HT-29 (cell line): Measurements from ENCODE around the gene CEACAM8. TPM values are rescaled to one million over a fixed set of nuclear protein-coding genes. Genes with fewer than 3 reads are reported as not detected.
"Not testable (repeated sequence)": the region's sequence is repeated elsewhere in the genome, so short reads cannot be mapped to it uniquely, and the experiment has no call there.

Experiments
- DNase-seq: peaks from one replicate; pipeline ENCODE4 v3.0.0-alpha.2; 2015; ENCODE audit warnings: low spot score
- total RNA-seq: library from RNA; depleted of rRNA; stranded (reverse); fragments of >200 nt; shearing (Covaris generic); gene quantifications from 2 replicates; pipeline ENCODE4 v1.2.3, GENCODE V29; 2014

Gene CEACAM8
- total RNA-seq, 1 experiment from 2014 or later = not detected

DNA sequence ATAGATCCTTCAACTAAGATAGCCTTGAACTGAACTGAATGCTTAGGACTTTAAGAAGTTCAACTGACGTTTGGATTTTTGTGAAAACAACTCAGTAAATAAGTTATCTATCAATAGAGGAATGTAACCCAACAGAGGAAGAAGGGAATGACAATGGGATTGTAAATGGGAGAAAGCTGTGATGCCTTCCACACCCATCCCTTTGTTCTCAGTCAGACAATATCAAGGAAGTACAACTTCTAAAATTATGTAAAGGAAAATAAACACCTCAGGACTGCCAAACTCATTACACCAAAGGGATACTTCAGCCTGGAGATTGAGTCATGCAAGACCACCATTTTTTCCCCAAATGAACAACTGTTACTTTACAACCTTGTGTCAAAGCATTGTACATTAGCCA lies 21.1 kb downstream of the CEACAM8 start:
- DNase-seq = no peak

DNA sequence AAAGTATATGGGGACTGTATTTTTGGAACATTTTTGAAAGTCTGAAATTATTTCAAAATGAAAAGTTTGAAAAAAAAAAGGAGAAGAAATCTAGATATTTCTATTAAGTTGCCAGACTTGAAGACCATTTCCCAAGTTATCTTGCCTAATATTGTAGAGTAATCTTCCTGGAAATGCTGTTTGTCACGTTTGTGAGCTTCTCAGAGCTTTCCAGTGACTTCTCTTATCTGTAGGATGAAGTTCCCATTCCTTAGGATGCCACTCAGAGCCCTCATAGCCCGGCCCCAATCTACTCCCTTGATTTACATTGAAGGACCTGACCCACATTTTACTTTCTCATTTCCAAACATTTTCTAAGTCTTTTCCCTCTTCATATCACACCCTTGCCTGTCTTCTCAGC lies 23.6 kb downstream of the CEACAM8 start:
- no peak for DNase-seq

DNA sequence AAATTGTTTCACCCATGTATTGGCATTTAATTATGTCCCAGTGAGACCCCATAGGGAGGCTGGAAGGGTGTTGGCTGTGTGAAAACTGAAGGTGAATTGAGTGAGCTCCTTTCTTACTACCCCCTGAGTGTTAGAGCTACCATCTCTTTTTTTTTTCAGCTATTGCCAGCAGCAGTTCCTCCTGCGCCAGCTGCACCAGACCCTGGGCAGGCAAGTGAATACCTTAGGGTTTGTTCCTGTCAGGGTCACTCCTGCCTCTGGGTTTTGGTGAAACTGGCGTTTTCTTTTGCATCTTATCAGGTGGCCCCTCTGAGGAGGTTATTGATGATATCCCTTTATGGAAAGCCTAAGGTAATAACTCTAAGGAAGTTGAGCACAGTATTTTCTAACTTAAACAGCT lies 25.5 kb downstream of the CEACAM8 start:
- no peak for DNase-seq

DNA sequence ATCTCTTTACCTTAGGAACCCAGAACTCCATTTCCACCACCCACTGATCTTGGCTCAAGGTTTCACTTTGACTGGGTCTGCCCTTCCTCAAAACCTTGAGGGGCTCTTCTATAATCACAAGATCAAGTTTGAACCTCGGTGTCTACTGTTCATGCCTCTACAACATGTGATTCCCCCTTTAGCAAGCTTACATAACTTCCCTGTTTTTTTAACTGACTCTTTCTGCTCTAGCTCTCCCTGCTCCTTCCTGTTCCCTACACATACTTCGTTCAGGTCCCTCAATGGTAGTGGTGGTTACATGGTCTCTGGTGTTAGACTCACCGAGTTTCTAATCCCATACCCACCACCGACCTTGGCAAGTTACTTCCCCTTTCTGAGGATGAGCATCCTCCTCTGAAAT lies 26.7 kb downstream of the CEACAM8 start:
- no peak for DNase-seq

DNA sequence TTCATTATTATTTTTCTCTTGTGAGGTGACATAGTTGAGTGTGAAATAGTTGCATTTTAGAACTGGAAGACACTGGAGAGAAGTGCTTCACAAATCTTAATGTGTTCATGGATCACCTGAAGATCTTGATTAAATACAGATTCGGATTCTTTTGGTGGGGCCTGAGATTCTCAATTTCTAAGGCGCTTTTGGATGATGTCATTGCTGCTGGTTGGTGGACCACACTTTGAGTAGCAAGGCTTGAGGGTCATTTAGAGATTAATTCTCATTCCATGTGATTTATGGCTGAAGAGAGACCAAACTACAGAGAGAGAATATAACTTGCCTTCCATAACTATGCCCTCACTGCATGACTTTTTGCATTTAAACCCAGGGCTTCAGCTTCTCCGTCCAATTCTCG lies 27.2 kb downstream of the CEACAM8 start:
- DNase-seq = no peak

DNA sequence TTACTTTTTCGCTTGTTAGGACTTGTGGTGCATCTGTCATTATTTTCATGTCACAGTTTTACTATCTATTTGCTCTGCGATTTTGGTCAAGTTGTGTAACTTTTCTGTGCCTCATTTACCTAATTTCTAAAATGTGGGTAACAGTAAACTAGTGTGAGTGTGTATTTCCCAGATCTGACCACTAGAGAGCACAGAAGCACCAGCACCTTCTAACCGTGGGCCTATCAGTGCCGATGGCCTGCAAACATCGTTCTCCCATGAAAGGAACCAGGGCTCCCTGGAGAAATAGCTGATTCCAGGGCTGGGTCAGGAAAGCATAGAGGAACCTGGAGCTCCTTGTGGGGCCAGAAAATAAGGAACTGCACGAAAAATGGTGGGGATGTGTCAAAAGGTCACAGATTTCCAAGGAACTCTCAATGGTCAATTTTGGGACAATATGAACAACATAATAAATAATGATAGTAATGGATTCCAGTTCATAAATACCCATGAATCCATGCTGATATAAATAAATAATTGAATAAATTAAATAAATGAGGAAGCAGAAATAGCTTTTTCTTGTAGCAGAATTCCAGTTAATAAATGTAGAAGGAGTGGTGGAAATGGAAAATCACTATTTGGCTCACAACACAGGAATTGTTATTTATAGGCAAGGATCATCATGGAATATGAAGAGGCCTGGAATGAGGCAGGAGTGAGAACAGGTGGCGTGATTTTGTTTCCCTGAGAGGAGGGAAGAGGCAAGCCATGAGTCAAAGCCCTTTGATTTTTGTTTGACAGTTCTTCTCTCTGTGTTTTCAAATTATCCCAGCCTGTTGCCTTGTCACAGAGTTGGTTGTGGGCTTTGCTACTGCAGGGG lies 31.1 kb downstream of the CEACAM8 start:
- DNase-seq = peak; percentile 78

DNA sequence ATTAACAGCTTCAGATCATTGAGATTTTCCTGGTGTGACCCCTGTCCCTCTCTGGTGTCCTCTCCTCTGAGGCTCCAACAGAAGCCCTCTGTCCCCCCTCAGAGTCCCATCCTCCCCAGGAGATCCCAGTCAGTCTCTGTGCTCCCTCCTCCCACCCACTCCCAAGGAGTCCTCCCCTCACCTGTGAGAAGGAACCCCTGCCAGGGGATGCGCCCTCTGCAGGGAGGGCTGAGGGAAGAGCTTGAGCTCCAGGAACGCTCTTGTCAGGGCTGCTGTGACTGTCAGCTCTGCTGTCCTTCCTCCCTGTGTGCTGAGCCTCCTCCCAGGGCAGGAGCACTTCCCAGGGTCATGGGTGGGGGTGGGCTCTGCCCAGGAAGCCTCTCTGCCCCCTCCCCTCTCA lies 33.2 kb downstream of the CEACAM8 start:
- no peak for DNase-seq

DNA sequence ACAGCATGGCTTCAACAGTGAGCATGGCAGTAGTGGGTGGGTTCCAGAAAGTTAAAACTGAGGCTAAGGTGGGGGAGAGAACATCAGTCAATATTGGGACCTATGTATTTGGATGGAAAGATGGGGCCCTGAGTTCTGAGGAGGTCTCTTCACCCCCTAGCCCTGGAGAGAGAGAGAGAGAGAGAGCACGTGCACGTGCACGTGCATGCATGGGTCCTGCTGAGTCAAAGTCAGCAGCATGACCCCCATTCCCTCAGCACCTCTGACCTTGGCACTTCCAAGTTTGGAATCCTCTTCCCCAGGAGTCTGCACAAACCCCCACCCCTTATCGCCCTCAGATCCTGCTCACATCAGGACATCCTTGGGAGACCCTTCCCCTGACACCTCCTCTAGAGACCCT lies 34.0 kb downstream of the CEACAM8 start:
- DNase-seq = no peak

DNA sequence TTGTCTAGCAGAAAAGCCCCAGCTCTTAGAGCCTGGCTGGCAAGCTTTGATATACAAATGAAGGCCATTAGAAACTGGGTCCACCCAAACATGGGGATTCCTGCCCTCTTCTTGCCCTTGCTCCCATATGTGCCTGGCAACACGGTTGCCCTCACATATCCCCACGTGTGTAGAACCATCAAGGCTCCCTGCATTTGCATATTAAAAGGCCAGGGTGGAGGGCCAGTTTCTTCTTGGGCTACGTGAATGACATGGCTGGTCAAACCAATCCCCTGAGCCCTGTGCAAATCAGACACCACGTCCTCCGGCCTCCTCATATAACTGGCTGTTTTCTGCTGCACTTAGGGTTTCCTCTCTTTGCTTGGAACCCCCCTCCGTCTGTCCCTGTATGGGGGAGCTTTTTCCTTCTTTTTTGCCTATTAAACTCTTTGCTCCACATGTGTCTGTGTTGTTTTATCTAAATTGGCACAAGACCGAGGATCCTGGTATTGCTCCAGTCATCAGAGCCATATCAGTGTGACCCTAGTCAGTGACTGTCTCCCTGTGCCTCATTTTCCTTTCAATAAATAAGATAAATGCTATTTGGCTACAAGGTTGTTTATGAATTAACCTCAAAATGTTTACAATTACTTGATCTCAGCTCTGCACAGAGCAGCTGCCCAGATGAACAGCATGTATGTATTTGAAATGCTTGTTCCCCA lies 36.1 kb downstream of the CEACAM8 start:
- no peak for DNase-seq

DNA sequence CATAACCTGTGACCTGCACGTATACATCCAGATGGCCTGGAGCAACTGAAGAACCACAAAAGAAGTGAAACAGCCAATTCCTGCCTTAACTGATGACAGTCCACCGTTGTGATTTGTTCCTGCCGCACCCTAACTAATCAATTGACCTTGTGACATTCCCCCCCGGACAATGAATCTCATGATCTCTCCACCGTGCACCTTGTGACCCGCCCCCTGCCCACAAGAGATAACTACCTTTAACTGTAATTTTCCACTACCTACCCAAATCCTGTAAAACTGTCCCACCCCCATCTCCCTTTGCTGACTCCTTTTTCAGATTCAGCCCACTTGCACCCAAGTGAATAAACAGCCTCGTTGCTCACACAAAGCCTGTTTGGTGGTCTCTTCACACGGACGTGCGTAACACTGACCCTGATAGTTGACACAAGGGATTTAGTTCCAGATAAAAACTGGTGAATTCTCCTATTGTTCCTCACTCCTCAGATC lies 37.3 kb downstream of the CEACAM8 start:
- not testable (repeated sequence) for DNase-seq

DNA sequence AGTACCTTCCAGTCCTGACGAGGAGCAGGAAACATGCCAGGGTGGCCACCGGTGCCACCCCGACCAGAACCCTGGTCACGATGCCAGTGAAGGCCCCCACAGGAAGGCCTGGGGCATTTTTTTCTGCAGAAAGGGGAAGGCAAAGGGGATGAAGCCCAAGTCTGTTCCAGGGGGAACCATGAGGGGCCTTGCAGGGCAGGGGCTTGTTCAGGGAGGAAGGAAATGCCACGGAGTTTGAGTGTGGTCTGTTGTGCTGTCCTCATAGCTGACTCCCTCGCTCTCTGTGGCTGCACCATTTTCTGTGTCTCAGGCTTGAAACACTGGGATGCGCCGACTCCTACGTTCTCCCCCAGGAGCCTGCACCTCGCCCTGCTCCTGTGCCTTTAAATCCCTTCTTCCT lies 38.9 kb downstream of the CEACAM8 start:
- no peak for DNase-seq

DNA sequence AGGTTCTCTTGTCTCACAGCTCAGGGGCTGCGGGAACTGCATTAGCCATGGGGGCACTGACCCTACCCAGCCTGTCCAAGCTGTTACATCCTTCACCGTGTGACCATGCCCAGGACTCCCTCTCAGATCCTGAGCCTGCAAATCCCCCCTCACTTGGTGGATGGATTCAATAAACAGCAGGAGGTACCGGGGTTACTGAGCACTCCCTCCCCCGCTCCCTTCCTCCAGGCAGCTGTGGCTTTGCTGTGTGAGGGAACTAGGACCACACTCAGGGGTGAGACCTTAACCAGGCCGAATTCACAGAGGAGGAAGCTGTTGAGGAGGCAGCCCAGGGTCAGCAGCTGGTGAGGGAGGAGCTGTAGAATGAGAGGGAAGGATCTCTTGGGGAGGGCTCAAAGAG lies 39.4 kb downstream of the CEACAM8 start:
- no peak for DNase-seq

DNA sequence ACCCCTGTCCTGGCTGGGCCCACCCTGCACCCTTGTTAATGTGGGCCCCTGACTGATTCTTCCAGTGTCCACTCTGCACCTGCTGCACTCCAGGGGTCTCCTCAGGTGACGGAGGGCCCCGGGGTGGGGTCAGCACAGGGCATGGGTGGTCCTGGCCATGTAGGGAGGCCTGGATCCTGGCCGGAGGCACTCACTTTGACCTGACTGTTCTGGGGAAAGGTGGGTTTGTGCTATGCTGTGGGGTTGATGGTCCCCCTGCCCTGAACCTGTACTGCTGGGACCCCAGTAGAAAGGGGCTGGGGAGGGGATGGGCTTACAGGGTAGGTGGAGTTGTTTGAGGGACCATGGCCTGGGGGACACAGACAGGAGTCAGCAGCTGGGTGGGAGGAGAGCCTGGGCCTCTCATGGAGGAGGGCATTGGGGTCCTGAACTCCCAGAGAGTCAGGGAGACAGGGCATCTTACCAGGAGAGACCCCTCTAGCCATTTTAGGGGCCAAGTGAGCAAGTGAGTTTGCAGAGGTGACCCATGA lies 40.6 kb downstream of the CEACAM8 start:
- no peak for DNase-seq

DNA sequence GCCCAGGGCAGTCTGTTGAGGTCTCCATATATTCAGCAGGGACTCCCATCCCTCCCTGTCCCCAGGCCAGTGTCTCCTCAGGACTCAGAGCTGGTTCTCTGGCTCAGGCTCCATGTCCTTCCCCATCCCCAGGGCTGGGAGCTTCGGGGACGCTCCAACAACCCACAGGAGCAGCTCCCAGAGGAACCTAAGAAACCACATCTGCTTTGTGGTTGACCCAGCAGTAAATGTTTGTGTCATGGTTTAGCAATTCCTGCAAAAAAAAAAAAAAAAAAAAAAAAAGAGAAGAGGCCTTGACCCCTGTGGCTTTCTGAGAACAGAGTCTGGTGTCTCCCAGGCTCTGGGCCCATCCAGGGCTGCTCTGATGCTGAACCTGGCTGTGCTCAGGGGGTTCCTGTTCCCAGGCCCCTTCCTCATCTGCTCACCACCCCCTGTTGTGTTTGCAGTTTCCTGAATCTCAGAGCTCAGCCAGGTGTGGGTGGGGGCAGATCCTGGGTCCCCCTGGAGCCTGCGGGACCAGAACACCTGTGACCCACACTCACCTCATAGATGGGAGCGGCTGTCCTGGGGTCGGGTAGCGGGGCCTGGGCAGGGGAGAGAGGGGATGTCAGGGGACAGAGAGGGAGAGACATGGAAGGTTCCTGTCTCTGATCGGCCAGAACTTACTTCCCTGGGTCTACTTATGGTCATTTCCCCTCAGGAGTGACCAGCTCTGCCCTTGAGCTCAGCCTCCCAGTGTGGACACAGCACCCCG lies 41.3 kb downstream of the CEACAM8 start:
- no peak for DNase-seq

DNA sequence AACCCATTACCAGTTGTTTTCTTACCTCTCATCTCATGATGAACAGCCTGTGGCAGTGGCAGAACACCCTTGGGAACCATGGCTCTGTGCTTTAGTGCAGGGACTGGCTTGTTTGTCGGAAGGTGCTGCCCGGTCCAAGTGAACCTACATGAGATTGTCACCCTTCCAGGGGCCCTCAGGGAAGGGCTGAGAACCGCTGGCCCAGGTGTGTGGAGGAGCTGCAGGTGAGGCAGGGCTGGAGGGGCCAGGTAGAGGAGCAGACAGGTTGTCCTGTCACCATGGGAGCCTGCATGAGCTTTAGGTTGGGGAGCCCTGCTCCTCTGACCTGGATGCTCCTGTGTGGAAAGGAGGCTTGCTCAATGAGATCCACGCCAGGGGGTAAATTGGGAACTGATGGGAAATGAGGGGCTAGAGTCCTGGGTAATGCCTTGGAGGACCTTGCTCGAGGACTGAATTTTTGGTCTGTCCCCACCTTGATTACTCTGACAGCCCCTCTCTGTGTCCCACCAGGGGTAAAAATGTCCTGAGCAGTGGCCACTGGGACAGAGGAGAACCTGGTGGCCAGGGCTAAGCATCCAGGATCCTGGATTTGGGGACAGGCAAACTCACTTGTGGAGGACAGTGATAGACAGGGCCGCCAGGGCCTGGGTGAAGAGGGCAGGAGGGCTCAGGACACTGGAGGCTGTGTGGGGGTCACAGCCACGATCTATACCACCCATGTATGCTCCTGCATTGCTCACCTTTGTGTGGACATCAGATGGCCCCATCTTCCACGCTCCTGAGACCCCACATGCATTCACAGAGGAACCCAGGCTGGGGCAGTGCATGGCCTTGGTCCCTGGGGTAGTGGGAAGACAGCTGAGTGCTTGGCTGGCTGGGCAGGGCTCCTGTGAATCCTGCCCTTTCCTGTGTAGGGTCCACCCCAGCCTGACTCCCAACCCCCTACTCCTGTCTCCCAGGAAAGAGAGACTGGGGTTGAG lies 42.3 kb downstream of the CEACAM8 start:
- DNase-seq = no peak

DNA sequence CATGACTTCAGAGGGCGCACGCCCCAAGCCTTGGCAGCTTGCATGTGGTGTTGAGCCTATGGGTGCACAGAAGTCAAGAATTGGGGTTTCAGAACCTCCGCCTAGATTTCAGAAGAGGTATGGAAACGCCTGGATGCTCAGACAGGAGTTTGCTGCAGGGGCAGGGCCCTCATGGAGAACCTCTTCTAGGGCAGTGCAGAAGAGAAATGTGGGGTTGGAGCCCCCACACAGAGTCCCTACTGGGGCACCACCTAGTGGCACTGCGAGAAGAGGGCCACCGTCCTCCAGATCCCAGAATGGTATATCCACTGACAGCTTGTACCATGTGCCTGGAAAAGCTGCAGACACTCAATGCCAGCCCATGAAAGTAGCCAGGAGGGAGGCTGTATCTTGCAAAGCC lies 44.2 kb downstream of the CEACAM8 start:
- DNase-seq = not testable (repeated sequence)

DNA sequence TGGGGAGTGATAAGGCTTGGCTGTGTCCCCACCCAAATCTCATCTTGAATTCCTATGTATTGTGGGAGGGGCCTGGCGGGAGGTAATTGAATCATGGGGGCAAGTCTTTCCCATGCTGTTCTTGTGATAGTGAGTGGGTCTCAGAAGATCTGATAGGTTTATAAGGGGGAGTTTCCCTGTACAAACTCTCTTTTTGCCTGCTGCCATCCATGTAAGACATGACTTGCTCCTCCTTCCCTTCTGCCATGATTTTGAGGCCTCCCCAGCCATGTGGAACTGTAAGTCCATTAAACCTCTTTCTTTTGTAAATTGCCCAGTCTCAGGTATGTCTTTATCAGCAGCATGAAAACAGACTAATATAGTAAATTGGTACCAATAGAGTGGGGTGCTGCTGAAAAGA lies 45.7 kb downstream of the CEACAM8 start:
- DNase-seq = not testable (repeated sequence)

DNA sequence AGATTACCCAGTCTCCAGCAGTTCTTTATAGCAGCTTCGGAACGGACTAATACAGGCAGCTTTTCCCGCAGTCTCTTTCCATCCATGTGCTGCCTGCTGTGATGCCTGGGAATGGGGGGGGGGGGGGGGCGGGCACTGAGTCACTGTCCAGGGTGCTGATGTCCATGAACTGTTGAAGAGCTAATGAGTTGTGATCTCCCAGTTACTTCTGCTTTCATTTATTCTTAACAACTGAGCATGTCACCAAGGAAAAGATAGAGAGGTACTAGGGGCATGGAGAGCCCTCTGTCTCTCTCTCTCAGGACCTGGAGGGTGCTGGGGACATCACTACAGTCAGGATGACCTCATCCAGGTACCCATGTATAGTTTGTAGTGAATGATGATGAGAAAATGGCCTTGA lies 46.2 kb downstream of the CEACAM8 start:
- no peak for DNase-seq

DNA sequence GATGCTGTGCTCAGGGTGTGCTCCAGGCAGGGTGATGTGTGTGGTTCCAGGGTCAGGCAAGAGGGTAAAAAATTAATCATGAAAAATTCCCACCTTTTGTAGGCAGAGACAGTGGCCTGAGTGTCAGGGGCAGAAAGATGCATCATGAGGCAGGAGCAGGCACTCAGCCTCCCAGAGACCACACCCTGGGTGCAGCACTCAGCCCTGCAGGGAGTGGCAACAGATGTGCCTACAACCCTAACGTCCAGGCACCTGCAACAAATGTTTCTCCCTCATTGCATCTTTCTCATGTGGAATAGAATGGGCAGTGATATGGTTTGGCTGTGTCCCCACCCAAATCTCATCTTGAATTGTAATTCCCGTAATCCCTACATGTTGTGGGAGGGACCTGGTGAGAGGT lies 46.8 kb downstream of the CEACAM8 start:
- no peak for DNase-seq

DNA sequence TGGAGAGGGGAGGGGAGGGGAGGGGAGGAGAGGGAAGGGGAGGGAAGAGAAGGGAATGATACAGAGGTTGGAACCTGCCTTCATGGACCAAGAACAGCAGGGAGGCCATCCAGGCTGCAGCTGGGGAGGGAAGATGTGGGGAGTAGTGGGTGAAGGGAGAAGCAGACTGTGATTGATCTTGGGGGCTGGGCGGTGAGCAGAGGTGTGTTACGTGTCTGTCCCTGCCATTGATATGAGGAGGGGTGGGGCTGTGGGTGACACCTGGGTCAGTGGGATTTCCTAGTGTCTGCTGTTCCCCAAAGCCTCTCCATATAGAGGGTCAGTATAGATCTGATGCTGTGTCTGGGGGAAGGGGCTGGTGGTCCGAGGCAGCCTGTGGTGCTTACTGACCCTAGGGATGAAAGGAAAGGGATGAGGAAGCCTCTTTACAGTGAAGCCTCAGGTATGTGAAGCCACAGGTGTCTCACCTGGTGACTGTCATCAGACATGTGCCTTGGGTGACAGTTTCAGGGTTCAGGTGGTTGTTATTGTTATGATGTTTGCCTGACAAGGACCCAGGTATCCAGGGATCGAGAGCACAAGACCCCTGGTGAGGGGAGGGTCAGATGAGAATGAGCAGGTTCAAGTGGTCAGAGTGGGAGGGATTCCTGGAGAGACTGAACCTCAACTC lies 47.8 kb downstream of the CEACAM8 start:
- DNase-seq = no peak
